Cortex of kidney (tissue), 1 donor: Measurements from ENCODE around the gene ITGBL1.

ENCODE experiments used
- DNase-seq: peaks from one replicate; lab custom pipeline; 2025; lab: John Stamatoyannopoulos, UW

Gene ITGBL1

GRCh38 chr13:101451641-101452040 lies 834 bp upstream of the ITGBL1 start:
- no peak for DNase-seq

- no peak for DNase-seq
These were observed 1.3 kb downstream of the ITGBL1 start for GRCh38 chr13:101453784-101454201.

- DNase-seq, result no peak
These were observed 2.3 kb downstream of the ITGBL1 start for GRCh38 chr13:101454767-101455166.

GRCh38 chr13:101455863-101456262 lies 3.4 kb downstream of the ITGBL1 start:
- no peak for DNase-seq

GRCh38 chr13:101457176-101457575 lies 4.7 kb downstream of the ITGBL1 start:
- no peak for DNase-seq

GRCh38 chr13:101465877-101466276 lies 13.4 kb downstream of the ITGBL1 start:
- DNase-seq, result no peak

- DNase-seq, result no peak
These were observed 14.9 kb downstream of the ITGBL1 start for GRCh38 chr13:101467415-101467814.

GRCh38 chr13:101473458-101473857 lies 21.0 kb downstream of the ITGBL1 start:
- no peak for DNase-seq

GRCh38 chr13:101474419-101474957 lies 22.0 kb downstream of the ITGBL1 start:
- no peak for DNase-seq

GRCh38 chr13:101475536-101475935 lies 23.1 kb downstream of the ITGBL1 start:
- no peak for DNase-seq

- DNase-seq, result no peak
These were observed 28.9 kb downstream of the ITGBL1 start for GRCh38 chr13:101481421-101481820.

- no peak for DNase-seq
These were observed 34.4 kb downstream of the ITGBL1 start for GRCh38 chr13:101486708-101487437.

GRCh38 chr13:101487438-101487830 lies 35.0 kb downstream of the ITGBL1 start:
- no peak for DNase-seq

GRCh38 chr13:101488734-101489133 lies 36.3 kb downstream of the ITGBL1 start:
- no peak for DNase-seq

- DNase-seq, result no peak
These were observed 37.3 kb downstream of the ITGBL1 start for GRCh38 chr13:101489643-101490405.

- no peak for DNase-seq
These were observed 38.0 kb downstream of the ITGBL1 start for GRCh38 chr13:101490406-101491015.

- DNase-seq, result no peak
These were observed 39.9 kb downstream of the ITGBL1 start for GRCh38 chr13:101492251-101492910.

- no peak for DNase-seq
These were observed 41.1 kb downstream of the ITGBL1 start for GRCh38 chr13:101493541-101493940.

GRCh38 chr13:101499406-101499805 lies 46.9 kb downstream of the ITGBL1 start:
- no peak for DNase-seq

GRCh38 chr13:101502618-101503017 lies 50.1 kb downstream of the ITGBL1 start:
- no peak for DNase-seq

- no peak for DNase-seq
These were observed 58.7 kb downstream of the ITGBL1 start for GRCh38 chr13:101511161-101511560.

- DNase-seq, result no peak
These were observed 59.3 kb downstream of the ITGBL1 start for GRCh38 chr13:101511766-101512165.
